ENCODE measurements around the gene LHX4. TPM values are rescaled to one million over a fixed set of nuclear protein-coding genes. Genes with fewer than 3 reads are reported as not detected.

Gene LHX4
- total and polyA plus RNA-seq, 8 donors = 0.03 to 4.8 (median 4.1) TPM

- DNase-seq (no peak), ATAC-seq (peak; percentile 70)
- TF ChIP-seq CTCF (IDR thresholded peaks at IDR 0.05) = no peak
- Histone ChIP-seq H3K9me3 (no peaks in the 10 kb centered on the region), H3K27me3 (no peaks in the 10 kb centered on the region), H3K27ac (no peak overlapping the region), H3K36me3 (no peaks in the 10 kb centered on the region), H3K4me3 (no peak overlapping the region), H3K4me1 (no peaks in the 10 kb centered on the region)
- intact Hi-C loops (cut with DNase I) = no loop called here
Observed at GRCh38 chr1:180210008-180210620, 19.9 kb upstream of the LHX4 start.

GRCh38 chr1:180211156-180211859, 18.8 kb upstream of the LHX4 start:
- Histone ChIP-seq H3K4me3 (no peak overlapping the region), H3K4me1 (no peaks in the 10 kb centered on the region), H3K27ac (no peak overlapping the region), H3K27me3 (no peaks in the 10 kb centered on the region), H3K36me3 (no peaks in the 10 kb centered on the region), H3K9me3 (no peaks in the 10 kb centered on the region)
- intact Hi-C loops (cut with DNase I) = no loop called here
- no peak for TF ChIP-seq CTCF (IDR thresholded peaks at IDR 0.05)
- ATAC-seq (no peak), DNase-seq (no peak)

- H3K4me1 ChIP-seq = no peaks in the 10 kb centered on the region
- H3K27ac ChIP-seq = no peak overlapping the region
- intact Hi-C loops (cut with DNase I) = no loop called here
- no peak for DNase-seq
- H3K36me3 ChIP-seq = no peaks in the 10 kb centered on the region
- TF ChIP-seq CTCF (IDR thresholded peaks at IDR 0.05) = no peak
- no peak for ATAC-seq
- no peaks in the 10 kb centered on the region for H3K9me3 ChIP-seq
- no peak overlapping the region for H3K4me3 ChIP-seq
- no peaks in the 10 kb centered on the region for H3K27me3 ChIP-seq
Observed at GRCh38 chr1:180211860-180212229, 18.2 kb upstream of the LHX4 start.

GRCh38 chr1:180213401-180214170, 16.5 kb upstream of the LHX4 start:
- Histone ChIP-seq H3K4me1 (no peaks in the 10 kb centered on the region), H3K27ac (no peak overlapping the region), H3K27me3 (no peaks in the 10 kb centered on the region), H3K9me3 (no peaks in the 10 kb centered on the region), H3K4me3 (no peak overlapping the region), H3K36me3 (no peaks in the 10 kb centered on the region)
- TF ChIP-seq CTCF (IDR thresholded peaks at IDR 0.05) = no peak
- intact Hi-C loops (cut with DNase I) = no loop called here
- DNase-seq (peak in 1 of 4 donors; percentile 53), ATAC-seq (no peak)
